GM08714 (cell line): Measurements from ENCODE around the gene UBE2J2.
A peak's percentile ranks its signal among the peaks of the same experiment; 100 is the strongest.
"Not testable (repeated sequence)": the region's sequence is repeated elsewhere in the genome, so short reads cannot be mapped to it uniquely, and the experiment has no call there.

Source experiments
- H3K4me3 ChIP-seq: fragments of 200-500 bp; sonication (Bioruptor generic); 2 replicates; pipeline ENCODE4 v1.5.1; 2014; ENCODE audit warnings: mild to moderate bottlenecking, low read length, inconsistent platforms
- ZNF274 ChIP-seq: IDR thresholded peaks from 2 replicates; pipeline ENCODE4 v1.6.1; 2012; ENCODE audit warnings: mild to moderate bottlenecking, low read depth, low read length

The UBE2J2 gene

DNA sequence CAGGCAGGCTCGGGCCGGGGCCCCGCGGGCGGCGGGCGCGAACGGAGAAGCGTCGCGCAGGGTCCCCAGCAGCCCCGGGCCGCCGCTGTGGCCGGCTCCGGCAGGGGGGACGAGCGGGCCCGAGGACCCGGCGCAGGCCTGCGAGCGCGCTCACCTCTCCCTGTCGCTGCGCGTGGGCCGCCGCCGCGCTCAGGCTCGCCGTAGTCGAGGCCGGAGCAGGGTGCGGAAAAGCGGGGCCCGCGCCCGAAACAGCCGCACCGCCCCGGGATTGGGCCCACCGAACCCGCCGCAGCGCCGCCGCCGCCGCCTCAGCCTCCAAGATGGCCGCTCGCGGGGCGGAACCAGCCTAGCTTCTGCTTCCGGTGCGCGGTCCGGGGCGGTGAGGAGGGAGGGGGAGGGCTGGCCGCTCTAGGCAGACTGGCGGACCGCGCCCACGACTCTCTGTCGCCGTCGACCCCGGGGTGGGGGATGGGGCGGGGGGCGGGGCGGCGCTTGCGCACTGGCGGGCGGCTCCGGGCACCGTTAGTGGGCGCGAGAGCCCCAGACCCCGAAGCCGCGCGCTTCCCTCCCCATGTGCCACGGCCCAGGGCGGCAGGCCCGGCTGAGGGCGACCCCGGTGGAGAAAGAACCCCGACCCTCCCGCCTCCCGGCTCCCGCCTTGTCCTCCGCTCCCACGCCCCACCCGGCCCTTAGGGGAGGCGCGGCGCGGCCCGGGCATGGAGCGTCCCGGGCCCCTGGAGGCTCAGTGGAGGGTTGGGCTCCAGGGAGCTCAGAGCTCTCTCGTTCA, at the start of gene UBE2J2:
UBE2J2 (minus strand) TSS at position 343 of the 787 bp plus-strand sequence. CDS start 5,862 bp downstream, outside the sequence.
- no peak for TF ChIP-seq ZNF274
- peak within 1 kb of the TSS; percentile 93 for H3K4me3 ChIP-seq

DNA sequence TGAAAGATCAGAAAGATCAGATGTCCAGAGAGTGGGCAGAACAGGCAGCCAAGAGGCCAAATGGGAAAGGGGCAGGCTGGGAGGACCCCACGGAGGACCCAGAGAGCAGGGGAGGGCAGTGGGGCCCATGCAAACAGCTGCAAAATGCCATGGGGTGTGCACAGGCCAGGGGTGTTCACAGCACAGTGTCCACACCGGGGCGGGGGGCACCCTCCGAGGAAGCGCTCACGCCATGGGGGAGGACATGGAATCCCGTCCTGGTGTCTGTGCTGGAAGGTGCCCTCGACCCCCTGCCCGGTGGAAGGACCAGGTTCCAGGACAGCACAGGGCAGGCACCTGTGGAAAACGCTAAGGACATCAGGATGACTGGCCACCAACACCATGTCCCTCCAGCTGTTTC, 49.3 kb upstream of the UBE2J2 start:
- no peak overlapping the region for H3K4me3 ChIP-seq
- no peak for TF ChIP-seq ZNF274

- H3K4me3 ChIP-seq: no peak overlapping the region
- no peak for TF ChIP-seq ZNF274
These were observed 48.8 kb upstream of the UBE2J2 start for GRCh38 chr1:1322418-1322817.

- H3K4me3 ChIP-seq: no peak overlapping the region
- no peak for TF ChIP-seq ZNF274
These were observed 47.8 kb upstream of the UBE2J2 start for GRCh38 chr1:1321477-1321876.

DNA sequence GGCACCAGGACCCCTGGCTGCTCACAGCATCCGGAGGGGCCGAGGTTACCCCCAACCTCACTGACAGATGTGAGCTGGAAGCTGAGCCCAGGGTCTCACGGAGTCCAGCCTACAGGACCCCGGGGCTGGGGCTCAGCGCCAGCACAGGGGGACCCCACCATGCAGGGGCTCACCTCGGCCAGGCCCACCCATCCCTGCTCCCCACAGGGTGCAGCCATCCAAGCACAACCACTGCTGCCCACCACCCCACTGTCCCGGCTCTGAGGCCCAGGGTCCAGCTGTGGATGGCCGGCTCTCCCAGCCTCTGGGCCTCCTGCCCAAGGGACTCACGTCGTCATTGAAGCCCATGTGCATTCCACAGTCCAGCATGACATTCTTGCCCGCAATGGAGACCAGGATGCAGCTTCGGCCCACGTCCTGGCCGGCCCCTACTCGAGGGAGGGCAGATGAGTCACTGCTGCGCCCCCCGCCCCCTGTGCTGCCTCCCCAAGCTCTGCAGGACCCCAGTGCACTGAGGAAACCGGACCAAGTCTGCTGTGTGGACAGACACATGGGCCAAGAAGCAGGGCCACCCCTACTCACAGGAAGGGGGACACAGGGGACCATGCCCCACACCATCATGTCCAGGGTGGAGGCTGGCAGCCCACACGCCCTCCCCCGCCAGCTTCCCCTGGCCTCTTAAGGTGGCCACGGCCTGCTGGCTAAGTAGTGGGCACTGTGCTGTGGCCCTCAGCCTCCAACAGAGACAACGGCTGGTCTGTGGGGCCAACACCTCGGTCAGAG, 47.2 kb upstream of the UBE2J2 start:
- TF ChIP-seq ZNF274: no peak
- H3K4me3 ChIP-seq: no peak overlapping the region

GRCh38 chr1:1319646-1319941, 45.9 kb upstream of the UBE2J2 start:
- no peak for TF ChIP-seq ZNF274
- no peak overlapping the region for H3K4me3 ChIP-seq

GRCh38 chr1:1318777-1319645, 45.4 kb upstream of the UBE2J2 start:
- H3K4me3 ChIP-seq: no peak overlapping the region
- no peak for TF ChIP-seq ZNF274

DNA sequence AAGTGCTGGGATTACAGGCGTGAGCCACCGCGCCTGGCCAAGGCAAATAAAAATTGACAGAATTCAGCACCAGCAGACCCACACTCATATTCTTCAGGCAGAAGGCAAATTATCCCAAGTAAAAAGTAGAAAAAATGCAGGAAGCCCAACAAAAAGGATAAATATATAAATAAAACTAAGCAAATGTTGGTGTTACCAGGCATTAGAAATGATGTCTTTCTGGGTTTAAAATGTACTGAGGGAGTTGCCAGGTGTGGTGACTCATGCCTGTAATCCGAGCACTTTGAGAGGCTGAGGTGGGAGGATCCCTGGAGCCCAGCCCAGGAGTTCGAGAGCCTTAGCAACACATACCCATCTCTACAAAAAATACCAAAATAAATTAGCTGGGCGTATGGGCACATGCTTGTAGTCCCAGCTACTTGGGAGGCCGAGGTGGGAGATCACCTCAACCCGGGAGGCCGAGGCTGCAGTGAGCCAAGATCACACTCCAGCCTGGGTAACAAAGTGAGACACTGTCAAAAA, 44.5 kb upstream of the UBE2J2 start:
- H3K4me3 ChIP-seq: no peak overlapping the region
- TF ChIP-seq ZNF274: no peak

DNA sequence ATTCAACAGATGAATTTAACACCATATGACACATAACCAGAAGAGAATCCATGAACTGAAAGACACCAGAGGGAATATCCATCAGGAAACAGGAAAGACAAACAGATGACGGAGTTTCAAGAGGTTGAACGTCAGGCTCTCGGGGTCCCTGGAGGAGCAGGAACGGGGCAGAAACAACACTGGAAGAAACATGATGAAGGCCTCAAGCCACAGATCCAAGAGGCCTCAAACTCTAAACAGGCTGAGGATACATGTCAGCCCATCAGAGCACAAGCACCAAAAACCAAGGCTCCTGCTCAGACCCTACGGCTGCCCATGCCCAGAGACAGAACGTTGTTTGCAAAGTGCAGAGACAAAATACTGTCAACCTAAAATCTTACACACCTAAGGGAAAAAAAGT, 43.8 kb upstream of the UBE2J2 start:
- H3K4me3 ChIP-seq: no peak overlapping the region
- TF ChIP-seq ZNF274: no peak

GRCh38 chr1:1316199-1316598, 42.5 kb upstream of the UBE2J2 start:
- not testable (repeated sequence) for H3K4me3 ChIP-seq

- no peak for TF ChIP-seq ZNF274
- H3K4me3 ChIP-seq: no peak overlapping the region
These were observed 41.8 kb upstream of the UBE2J2 start for GRCh38 chr1:1315435-1315954.

GRCh38 chr1:1314678-1315335, 41.2 kb upstream of the UBE2J2 start:
- no peak overlapping the region for H3K4me3 ChIP-seq
- TF ChIP-seq ZNF274: no peak

DNA sequence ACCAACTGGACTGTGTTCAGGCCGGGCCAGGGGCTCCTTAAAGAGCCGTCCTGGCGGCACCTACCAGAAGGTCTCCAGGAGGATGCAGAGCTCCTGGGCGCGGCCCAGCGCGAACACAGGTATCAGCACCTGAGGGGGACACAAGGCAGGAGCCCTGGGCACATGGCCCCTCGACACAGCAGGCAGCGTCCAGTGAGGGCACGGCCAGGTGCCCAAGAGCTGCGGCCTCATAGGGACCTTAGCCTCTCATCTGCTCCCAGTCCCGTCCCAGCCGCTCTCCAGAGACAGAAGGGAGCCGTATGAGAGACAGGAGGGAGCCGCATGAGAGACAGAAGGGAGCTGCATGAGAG, 40.6 kb upstream of the UBE2J2 start:
- TF ChIP-seq ZNF274: no peak

More for the DNA sequence above, 40.6 kb upstream of the UBE2J2 start:
- no peak overlapping the region for H3K4me3 ChIP-seq
